NT2/D1 (cell line): Measurements from ENCODE around the gene BSN.

Experiments used
- DNase-seq: peaks from one replicate; pipeline ENCODE4 v3.0.0-alpha.2; 2011; ENCODE audit warnings: low read depth, low spot score
- H3K27me3 ChIP-seq: 2 replicates; pipeline ENCODE4 v1.6.0; 2011; ENCODE audit warnings: mild to moderate bottlenecking; ENCODE audit not compliant: insufficient read length, insufficient read depth
- H3K36me3 ChIP-seq: 2 replicates; pipeline ENCODE4 v1.6.1; 2011; ENCODE audit warnings: mild to moderate bottlenecking, low read length, mixed read lengths; ENCODE audit not compliant: insufficient read depth, insufficient read length
- H3K4me1 ChIP-seq: 2 replicates; pipeline ENCODE4 v1.5.1; 2011; ENCODE audit not compliant: insufficient read depth, insufficient read length
- H3K4me3 ChIP-seq: 2 replicates; pipeline ENCODE4 v1.5.1; 2011; ENCODE audit warnings: low read depth; ENCODE audit not compliant: insufficient read length
- H3K9ac ChIP-seq: 2 replicates; pipeline ENCODE4 v1.6.0; 2011; ENCODE audit warnings: low read depth; ENCODE audit not compliant: insufficient read length
- H3K9me3 ChIP-seq: 2 replicates; pipeline ENCODE4 v1.5.1; 2011; ENCODE audit warnings: mild to moderate bottlenecking, low read length; ENCODE audit not compliant: insufficient read depth
- SUZ12 ChIP-seq: IDR thresholded peaks from 2 replicates; pipeline ENCODE4 v1.6.1; 2011; ENCODE audit not compliant: insufficient read length, insufficient read depth; ENCODE audit errors: extremely low read depth
- YY1 ChIP-seq: IDR thresholded peaks from 2 replicates; pipeline ENCODE4 v1.6.1; 2011; ENCODE audit not compliant: insufficient read length, insufficient read depth
- ZNF274 ChIP-seq: IDR thresholded peaks from 2 replicates; pipeline ENCODE4 v1.6.1; 2011; ENCODE audit warnings: mild to moderate bottlenecking, low read depth, low read length

BSN gene

GRCh38 chr3:49652218-49652902 is 98.1 kb downstream of the BSN start:
- Histone ChIP-seq H3K4me1 (peaks cover 9% of the 10 kb centered on the region), H3K9ac (no peak overlapping the region), H3K36me3 (no peaks in the 10 kb centered on the region), H3K4me3 (no peak overlapping the region), H3K27me3 (no peaks in the 10 kb centered on the region), H3K9me3 (no peaks in the 10 kb centered on the region)
- no peak for TF ChIP-seq SUZ12
- no peak for TF ChIP-seq ZNF274
- no peak for TF ChIP-seq YY1
- DNase-seq, result no peak

- H3K4me1 ChIP-seq, result peaks cover 9% of the 10 kb centered on the region
These were observed 98.7 kb downstream of the BSN start for GRCh38 chr3:49652903-49653415.

GRCh38 chr3:49653621-49654020 is 99.3 kb downstream of the BSN start:
- Histone ChIP-seq H3K9ac (no peak overlapping the region), H3K4me3 (no peak overlapping the region), H3K9me3 (no peaks in the 10 kb centered on the region), H3K27me3 (no peaks in the 10 kb centered on the region), H3K4me1 (peaks cover 9% of the 10 kb centered on the region), H3K36me3 (no peaks in the 10 kb centered on the region)
- TF ChIP-seq SUZ12 (no peak), ZNF274 (no peak), YY1 (no peak)
- no peak for DNase-seq

More at GRCh38 chr3:49652903-49653415, 98.7 kb downstream of the BSN start:
- no peaks in the 10 kb centered on the region for H3K27me3 ChIP-seq
- H3K9me3 ChIP-seq, result no peaks in the 10 kb centered on the region
- H3K36me3 ChIP-seq, result no peaks in the 10 kb centered on the region
- DNase-seq, result no peak
- H3K4me3 ChIP-seq, result no peak overlapping the region
- TF ChIP-seq ZNF274, result no peak
- TF ChIP-seq YY1, result no peak
- no peak for TF ChIP-seq SUZ12
- no peak overlapping the region for H3K9ac ChIP-seq

- Histone ChIP-seq H3K4me1 (peaks cover 9% of the 10 kb centered on the region), H3K9ac (no peak overlapping the region), H3K9me3 (no peaks in the 10 kb centered on the region), H3K27me3 (no peaks in the 10 kb centered on the region), H3K4me3 (no peak overlapping the region), H3K36me3 (no peaks in the 10 kb centered on the region)
- DNase-seq, result no peak
- TF ChIP-seq SUZ12, result no peak
- no peak for TF ChIP-seq ZNF274
- TF ChIP-seq YY1, result no peak
These were observed 100.0 kb downstream of the BSN start for GRCh38 chr3:49654176-49654825.

GRCh38 chr3:49654955-49655556 is 100.8 kb downstream of the BSN start:
- TF ChIP-seq SUZ12, result no peak
- TF ChIP-seq YY1, result no peak
- TF ChIP-seq ZNF274, result no peak
- Histone ChIP-seq H3K9ac (no peak overlapping the region), H3K36me3 (no peaks in the 10 kb centered on the region), H3K4me3 (no peak overlapping the region), H3K9me3 (no peaks in the 10 kb centered on the region), H3K4me1 (peaks cover 4% of the 10 kb centered on the region), H3K27me3 (no peaks in the 10 kb centered on the region)
- DNase-seq, result no peak

GRCh38 chr3:49655731-49656285 is 101.5 kb downstream of the BSN start:
- Histone ChIP-seq H3K9ac (no peak overlapping the region), H3K27me3 (no peaks in the 10 kb centered on the region), H3K4me3 (no peak overlapping the region), H3K9me3 (no peaks in the 10 kb centered on the region), H3K4me1 (peaks cover 4% of the 10 kb centered on the region), H3K36me3 (no peaks in the 10 kb centered on the region)
- DNase-seq, result no peak
- TF ChIP-seq YY1 (no peak), ZNF274 (no peak), SUZ12 (no peak)

- Histone ChIP-seq H3K36me3 (no peaks in the 10 kb centered on the region), H3K27me3 (no peaks in the 10 kb centered on the region), H3K4me1 (peaks cover 4% of the 10 kb centered on the region), H3K9me3 (no peaks in the 10 kb centered on the region), H3K9ac (no peak overlapping the region), H3K4me3 (no peak overlapping the region)
- no peak for DNase-seq
- TF ChIP-seq SUZ12 (no peak), YY1 (no peak), ZNF274 (no peak)
These were observed 102.3 kb downstream of the BSN start for GRCh38 chr3:49656541-49657112.
